ENCODE data around the gene INPP4A. TPM values are rescaled to one million over a fixed set of nuclear protein-coding genes. Genes with fewer than 3 reads are reported as not detected.

INPP4A gene
- total and polyA plus RNA-seq, 10 of the 15 experiments (the other 5 are each of a cell fraction or from before 2014, with no cell fraction given): 4.7 to 62.3 (median 36.9) TPM

GRCh38 chr2:98476192-98476868 lies 31.7 kb downstream of the INPP4A start (continued):
- TF ChIP-seq DPF2 (IDR thresholded peaks at IDR 0.05) (peak; percentile 70), TBL1XR1 (IDR thresholded peaks at IDR 0.05; ENCODE audit: low read depth, low read length) (peak; percentile 50; the same call in 1 of the 2 replicates), ZNF384 (IDR thresholded peaks at IDR 0.05; ENCODE audit: borderline replicate concordance, low read depth, low read length) (no peak), JUND (IDR thresholded peaks at IDR 0.05; ENCODE audit: low read depth, low read length) (no peak), JUNB (IDR thresholded peaks at IDR 0.05) (peak; percentile 78), BCL3 (IDR thresholded peaks at IDR 0.05; ENCODE audit: borderline replicate concordance, insufficient read depth, low read depth, low read length, poor library complexity, severe bottlenecking) (peak; percentile 70), EP300 (IDR thresholded peaks at IDR 0.05; ENCODE audit: borderline replicate concordance in 1 of 2, control insufficient read depth in 1 of 2, low read depth in 2 of 2, low read length in 2 of 2) (peak; percentile 62 to 73; a peak in 3 of 4 replicates), E4F1 (IDR thresholded peaks at IDR 0.05; ENCODE audit: borderline replicate concordance, partially characterized antibody) (no peak), RBBP5 (conservative IDR thresholded peaks at IDR 0.05) (no peak), TCF7 (IDR thresholded peaks at IDR 0.05; ENCODE audit: borderline replicate concordance) (no peak), BCLAF1 (IDR thresholded peaks at IDR 0.05) (no peak), RELA (IDR thresholded peaks at IDR 0.05; ENCODE audit: borderline replicate concordance, partially characterized antibody) (peak; percentile 42), MEF2B (IDR thresholded peaks at IDR 0.05; ENCODE audit: partially characterized antibody, poor library complexity, severe bottlenecking) (peak; percentile 95), WRNIP1 (IDR thresholded peaks at IDR 0.05; ENCODE audit: borderline replicate concordance, low read depth, low read length) (0 out of 2 replicates have a peak, but pooled peaks have one; percentile 18), ZBTB40 (IDR thresholded peaks at IDR 0.05; ENCODE audit: borderline replicate concordance) (no peak), NFIC (IDR thresholded peaks at IDR 0.05; ENCODE audit: low read depth, low read length) (peak; percentile 75), CBFB (IDR thresholded peaks at IDR 0.05; ENCODE audit: low read depth) (0 out of 2 replicates have a peak, but pooled peaks have one; percentile 26), GATAD2B (conservative IDR thresholded peaks at IDR 0.05; ENCODE audit: low read depth) (peak; percentile 68)

All from GM12878 (cell line).